Gastroesophageal sphincter (tissue), 3 donors: Measurements from ENCODE around the gene COPS7B.
A peak's percentile ranks its signal among the peaks of the same experiment; 100 is the strongest.

ENCODE experiments used
- EP300 ChIP-seq: sonication (generic); formaldehyde crosslinking; IDR thresholded peaks from one replicate; pipeline ENCODE4 v1.6.1; 2017; ENCODE audit warnings: antibody characterized with exemption, mild to moderate bottlenecking
- TF ChIP-seq, protein P1 (sequence below), 4 experiments: fragments of 200-600 bp in 2 of 4; fragments of 450-650 bp in 2 of 4; sonication (generic) in 1 of 4; IDR thresholded peaks; one replicate each; pipeline ENCODE4 v1.5.1; 2017 to 2019; ENCODE audit warnings: antibody characterized with exemption in 4 of 4, mild to moderate bottlenecking in 2 of 4, moderate library complexity in 2 of 4

DNA sequence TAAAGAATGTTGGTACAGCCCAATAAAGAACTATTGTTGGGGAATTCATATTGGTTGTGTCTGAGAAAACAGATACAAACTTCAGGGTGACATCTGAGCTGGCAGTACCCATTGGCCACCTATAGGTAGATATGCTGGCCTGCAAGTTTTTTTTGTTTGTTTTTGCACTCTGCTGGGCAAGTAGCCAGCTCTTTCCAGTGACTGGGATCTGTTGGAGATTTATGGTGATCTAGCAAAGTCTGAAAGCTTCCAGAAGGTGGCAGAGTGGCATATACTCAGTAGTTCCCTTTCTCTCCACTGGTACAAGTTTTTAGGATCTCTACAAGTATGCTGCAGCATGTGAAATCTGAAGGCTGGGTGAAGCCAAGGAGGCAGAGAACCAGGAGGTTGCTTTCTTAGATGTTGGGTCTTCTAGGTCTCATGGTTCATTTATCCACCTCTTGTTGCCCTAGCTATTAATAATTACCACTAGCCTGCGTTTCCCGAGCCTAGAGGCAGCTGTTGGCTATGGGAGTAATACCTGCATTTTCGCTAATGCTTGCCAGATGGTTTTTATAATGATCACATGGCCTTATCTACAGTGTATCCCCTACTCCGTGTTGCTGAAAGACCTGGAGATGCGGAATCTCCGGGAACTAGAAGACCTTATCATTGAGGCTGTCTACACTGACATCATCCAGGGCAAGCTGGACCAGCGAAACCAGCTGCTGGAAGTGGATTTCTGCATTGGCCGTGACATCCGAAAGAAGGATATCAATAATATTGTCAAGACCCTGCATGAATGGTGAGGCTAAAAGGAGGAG, 9.5 kb downstream of the COPS7B start:
- TF ChIP-seq, protein P1, sequence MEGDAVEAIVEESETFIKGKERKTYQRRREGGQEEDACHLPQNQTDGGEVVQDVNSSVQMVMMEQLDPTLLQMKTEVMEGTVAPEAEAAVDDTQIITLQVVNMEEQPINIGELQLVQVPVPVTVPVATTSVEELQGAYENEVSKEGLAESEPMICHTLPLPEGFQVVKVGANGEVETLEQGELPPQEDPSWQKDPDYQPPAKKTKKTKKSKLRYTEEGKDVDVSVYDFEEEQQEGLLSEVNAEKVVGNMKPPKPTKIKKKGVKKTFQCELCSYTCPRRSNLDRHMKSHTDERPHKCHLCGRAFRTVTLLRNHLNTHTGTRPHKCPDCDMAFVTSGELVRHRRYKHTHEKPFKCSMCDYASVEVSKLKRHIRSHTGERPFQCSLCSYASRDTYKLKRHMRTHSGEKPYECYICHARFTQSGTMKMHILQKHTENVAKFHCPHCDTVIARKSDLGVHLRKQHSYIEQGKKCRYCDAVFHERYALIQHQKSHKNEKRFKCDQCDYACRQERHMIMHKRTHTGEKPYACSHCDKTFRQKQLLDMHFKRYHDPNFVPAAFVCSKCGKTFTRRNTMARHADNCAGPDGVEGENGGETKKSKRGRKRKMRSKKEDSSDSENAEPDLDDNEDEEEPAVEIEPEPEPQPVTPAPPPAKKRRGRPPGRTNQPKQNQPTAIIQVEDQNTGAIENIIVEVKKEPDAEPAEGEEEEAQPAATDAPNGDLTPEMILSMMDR (IDR thresholded peaks at IDR 0.05) = peak in 1 of 4 experiments; percentile 4
- no peak for TF ChIP-seq EP300
